Ishikawa (cell line): ENCODE measurements around the gene KCNA5.

ENCODE experiments used
- RAD21 ChIP-seq: IDR thresholded peaks from 2 replicates; pipeline ENCODE4 v1.6.1; 2012; ENCODE audit warnings: low read depth
- YY1 ChIP-seq: IDR thresholded peaks from 2 replicates; pipeline ENCODE4 v1.6.1; 2012; ENCODE audit warnings: low read depth

- no peak for TF ChIP-seq YY1
- TF ChIP-seq RAD21, result no peak
Measured at GRCh38 chr12:5087831-5088554, 44.3 kb downstream of the KCNA5 start.
